ENCODE measurements around the gene TCEAL7.

Gene TCEAL7

GRCh38 chrX:103367502-103367901 is 37.5 kb downstream of the TCEAL7 start:
- Histone ChIP-seq H3K4me3 (ENCODE audit: low read length in 2 of 2) (no peak overlapping the region), H3K27me3 (ENCODE audit: control insufficient read depth in 1 of 2, insufficient read depth in 2 of 2, low read length in 2 of 2) (no peaks in the 10 kb centered on the region), H3K36me3 (ENCODE audit: control insufficient read depth in 2 of 2, insufficient read depth in 2 of 2, low read length in 2 of 2) (no peaks in the 10 kb centered on the region), H3K27ac (ENCODE audit: low read length) (no peak overlapping the region), H3K4me1 (ENCODE audit: control insufficient read depth, insufficient read depth, low read length) (no peaks in the 10 kb centered on the region), H3K9ac (ENCODE audit: low read length in 2 of 2) (no peak overlapping the region), H3K9me3 (ENCODE audit: control insufficient read depth in 2 of 2, low read length in 2 of 2) (no peaks in the 10 kb centered on the region)

GRCh38 chrX:103369479-103369878 is 39.4 kb downstream of the TCEAL7 start:
- H3K27ac ChIP-seq (ENCODE audit: low read length) = no peak overlapping the region
- H3K4me1 ChIP-seq (ENCODE audit: control insufficient read depth, insufficient read depth, low read length) = no peaks in the 10 kb centered on the region
- no peak overlapping the region for H3K9ac ChIP-seq (ENCODE audit: low read length in 2 of 2)
- H3K36me3 ChIP-seq (ENCODE audit: control insufficient read depth in 2 of 2, insufficient read depth in 2 of 2, low read length in 2 of 2) = no peaks in the 10 kb centered on the region
- H3K4me3 ChIP-seq (ENCODE audit: low read length in 2 of 2) = no peak overlapping the region
- H3K27me3 ChIP-seq (ENCODE audit: control insufficient read depth in 1 of 2, insufficient read depth in 2 of 2, low read length in 2 of 2) = no peaks in the 10 kb centered on the region
- H3K9me3 ChIP-seq (ENCODE audit: control insufficient read depth in 2 of 2, low read length in 2 of 2) = no peaks in the 10 kb centered on the region

- H3K27me3 ChIP-seq (ENCODE audit: control insufficient read depth in 1 of 2, insufficient read depth in 2 of 2, low read length in 2 of 2) = no peaks in the 10 kb centered on the region
- H3K27ac ChIP-seq (ENCODE audit: low read length) = no peak overlapping the region
- H3K4me1 ChIP-seq (ENCODE audit: control insufficient read depth, insufficient read depth, low read length) = peaks cover 3% of the 10 kb centered on the region
- no peak overlapping the region for H3K9ac ChIP-seq (ENCODE audit: low read length in 2 of 2)
- no peak overlapping the region for H3K4me3 ChIP-seq (ENCODE audit: low read length in 2 of 2)
- no peaks in the 10 kb centered on the region for H3K36me3 ChIP-seq (ENCODE audit: control insufficient read depth in 2 of 2, insufficient read depth in 2 of 2, low read length in 2 of 2)
- no peaks in the 10 kb centered on the region for H3K9me3 ChIP-seq (ENCODE audit: control insufficient read depth in 2 of 2, low read length in 2 of 2)
Measured at GRCh38 chrX:103372886-103373285, 42.8 kb downstream of the TCEAL7 start.

- Histone ChIP-seq H3K4me1 (ENCODE audit: control insufficient read depth, insufficient read depth, low read length) (peaks cover 3% of the 10 kb centered on the region), H3K4me3 (ENCODE audit: low read length in 2 of 2) (no peak overlapping the region), H3K27ac (ENCODE audit: low read length) (no peak overlapping the region), H3K9me3 (ENCODE audit: control insufficient read depth in 2 of 2, low read length in 2 of 2) (no peaks in the 10 kb centered on the region), H3K27me3 (ENCODE audit: control insufficient read depth in 1 of 2, insufficient read depth in 2 of 2, low read length in 2 of 2) (peaks cover 0 to 1% of the 10 kb centered on the region in 2 donors), H3K9ac (ENCODE audit: low read length in 2 of 2) (no peak overlapping the region), H3K36me3 (ENCODE audit: control insufficient read depth in 2 of 2, insufficient read depth in 2 of 2, low read length in 2 of 2) (no peaks in the 10 kb centered on the region)
Measured at GRCh38 chrX:103373581-103373980, 43.5 kb downstream of the TCEAL7 start.

GRCh38 chrX:103376118-103376978 is 46.3 kb downstream of the TCEAL7 start, which contains the start of gene BEX3:
TSS of gene BEX3 (plus strand) at chrX:103376538. CDS start at chrX:103377522, 984 bp downstream.
- H3K36me3 ChIP-seq (ENCODE audit: control insufficient read depth in 2 of 2, insufficient read depth in 2 of 2, low read length in 2 of 2) = no peaks in the 10 kb centered on the region
- peak within 1 kb of the TSS; percentile 41 for H3K27ac ChIP-seq (ENCODE audit: low read length)
- peaks cover 0 to 3% of the 10 kb centered on the region in 2 donors for H3K27me3 ChIP-seq (ENCODE audit: control insufficient read depth in 1 of 2, insufficient read depth in 2 of 2, low read length in 2 of 2)
- H3K4me3 ChIP-seq (ENCODE audit: low read length in 2 of 2) = peak within 1 kb of the TSS; percentile 63 to 76
- H3K9ac ChIP-seq (ENCODE audit: low read length in 2 of 2) = peak within 1 kb of the TSS; percentile 57 to 69
- H3K9me3 ChIP-seq (ENCODE audit: control insufficient read depth in 2 of 2, low read length in 2 of 2) = no peaks in the 10 kb centered on the region
- H3K4me1 ChIP-seq (ENCODE audit: control insufficient read depth, insufficient read depth, low read length) = peaks cover 3% of the 10 kb centered on the region

GRCh38 chrX:103376979-103377324 is 46.9 kb downstream of the TCEAL7 start:
- Histone ChIP-seq H3K9me3 (ENCODE audit: control insufficient read depth in 2 of 2, low read length in 2 of 2) (no peaks in the 10 kb centered on the region), H3K4me1 (ENCODE audit: control insufficient read depth, insufficient read depth, low read length) (peaks cover 3% of the 10 kb centered on the region), H3K27me3 (ENCODE audit: control insufficient read depth in 1 of 2, insufficient read depth in 2 of 2, low read length in 2 of 2) (peaks cover 0 to 3% of the 10 kb centered on the region in 2 donors), H3K36me3 (ENCODE audit: control insufficient read depth in 2 of 2, insufficient read depth in 2 of 2, low read length in 2 of 2) (no peaks in the 10 kb centered on the region), H3K9ac (ENCODE audit: low read length in 2 of 2) (peak overlapping the region; percentile 36 to 41), H3K27ac (ENCODE audit: low read length) (no peak overlapping the region), H3K4me3 (ENCODE audit: low read length in 2 of 2) (peak overlapping the region; percentile 51 to 76)

- no peak overlapping the region for H3K4me3 ChIP-seq (ENCODE audit: low read length in 2 of 2)
- no peak overlapping the region for H3K27ac ChIP-seq (ENCODE audit: low read length)
- H3K4me1 ChIP-seq (ENCODE audit: control insufficient read depth, insufficient read depth, low read length) = peaks cover 3% of the 10 kb centered on the region
- peaks cover 0 to 3% of the 10 kb centered on the region in 2 donors for H3K27me3 ChIP-seq (ENCODE audit: control insufficient read depth in 1 of 2, insufficient read depth in 2 of 2, low read length in 2 of 2)
- no peaks in the 10 kb centered on the region for H3K9me3 ChIP-seq (ENCODE audit: control insufficient read depth in 2 of 2, low read length in 2 of 2)
- no peaks in the 10 kb centered on the region for H3K36me3 ChIP-seq (ENCODE audit: control insufficient read depth in 2 of 2, insufficient read depth in 2 of 2, low read length in 2 of 2)
- no peak overlapping the region for H3K9ac ChIP-seq (ENCODE audit: low read length in 2 of 2)
Measured at GRCh38 chrX:103378990-103379389, 49.0 kb downstream of the TCEAL7 start.
